ENCODE results near the gene RAB34.

RAB34 gene

GRCh38 chr17:28712705-28713415, 4.8 kb downstream of the RAB34 start:
- no peak for DNase-seq (ENCODE audit: low read depth in 2 of 3, low spot score in 1 of 3)

GRCh38 chr17:28712032-28712704, 5.5 kb downstream of the RAB34 start:
- DNase-seq (ENCODE audit: low read depth in 2 of 3, low spot score in 1 of 3): peak in 2 of 3 donors; percentile 52 to 67

DNA sequence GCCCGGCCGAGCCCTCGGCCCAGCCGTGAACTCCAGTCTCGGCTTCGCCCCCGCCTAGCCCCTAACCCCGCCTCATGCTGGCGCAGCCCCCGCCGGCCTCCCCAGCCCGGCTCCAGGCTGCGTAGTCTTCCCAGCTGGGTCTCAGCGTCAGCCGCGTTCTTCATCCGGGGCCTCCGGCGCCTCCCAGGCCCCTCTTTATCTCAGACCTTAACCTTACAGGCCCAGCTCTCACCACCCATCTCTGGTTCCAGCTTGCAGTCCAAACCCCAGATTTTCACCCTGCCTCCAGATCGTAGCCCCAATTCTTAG, 6.0 kb downstream of the RAB34 start, which contains the start of gene PROCA1:
TSS of gene PROCA1 (minus strand) at position 166 of the 309 bp plus-strand sequence. CDS start 228 bp downstream, outside the sequence.
- DNase-seq (ENCODE audit: low read depth in 2 of 3, low spot score in 1 of 3): peak in 1 of 3 donors; percentile 32

DNA sequence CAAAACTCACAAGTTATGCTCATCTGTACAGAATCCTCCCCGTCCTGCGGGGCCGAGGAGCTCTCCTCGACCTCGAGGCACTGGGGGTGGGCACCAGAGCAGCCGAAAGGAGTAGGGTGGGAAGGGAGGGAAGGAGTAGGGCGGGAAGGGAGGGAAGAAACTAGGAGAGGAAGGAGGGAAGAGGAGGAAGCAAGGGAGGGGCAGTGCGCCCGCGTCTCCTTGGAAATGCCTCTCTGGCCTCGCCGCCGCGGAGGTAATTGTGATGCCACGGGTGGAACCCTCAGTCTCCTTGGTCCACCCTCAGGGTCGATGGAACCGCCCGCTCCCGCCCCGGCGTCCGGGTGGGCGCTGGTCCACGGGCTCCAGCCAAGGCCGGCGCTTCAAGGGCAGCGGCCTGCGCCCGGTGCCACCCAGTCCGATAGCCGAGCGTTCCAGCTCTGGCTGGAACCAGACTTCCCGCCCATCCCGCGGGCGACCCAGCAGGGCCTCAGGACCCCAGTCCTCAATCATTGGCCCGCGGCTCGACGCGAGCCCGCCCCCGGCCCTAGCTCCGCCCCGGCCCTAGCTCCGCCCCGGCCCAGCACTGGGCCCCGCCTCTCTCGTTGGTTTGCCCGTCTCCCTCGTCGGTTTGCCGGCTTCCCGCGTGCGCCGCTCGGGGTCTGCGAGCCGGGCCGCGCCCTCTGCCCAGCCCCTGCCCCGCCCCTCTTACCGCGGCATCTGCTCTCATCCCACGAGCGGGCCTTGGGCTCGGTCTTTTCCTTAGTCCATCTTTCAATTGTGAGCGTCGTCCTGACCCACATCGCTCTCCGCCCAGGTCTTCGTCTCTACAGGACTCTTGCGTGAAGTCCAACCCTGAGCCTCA, 6.6 kb downstream of the RAB34 start:
- DNase-seq (ENCODE audit: low read depth in 2 of 3, low spot score in 1 of 3): peak; percentile 84 to 92 (median 89)

DNA sequence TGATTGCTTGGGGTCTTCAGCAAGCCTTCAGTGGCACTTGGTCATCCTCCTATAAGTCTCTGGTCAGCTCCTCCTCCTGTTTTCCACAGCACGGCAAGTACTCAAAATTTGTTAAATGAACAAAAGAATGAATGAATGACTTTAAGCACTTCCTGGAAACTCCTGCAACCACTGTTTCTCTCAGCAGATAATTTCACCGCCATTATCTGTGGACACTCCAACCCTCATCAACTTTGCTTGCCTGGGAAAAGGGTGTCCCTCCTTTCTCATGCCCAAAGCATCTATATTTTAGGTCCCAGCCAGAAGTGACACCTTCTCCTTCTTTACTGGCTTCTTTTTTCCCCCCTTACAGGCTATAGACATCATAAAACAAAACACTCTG, 10.3 kb downstream of the RAB34 start:
- no peak for DNase-seq (ENCODE audit: low read depth in 2 of 3, low spot score in 1 of 3)

DNA sequence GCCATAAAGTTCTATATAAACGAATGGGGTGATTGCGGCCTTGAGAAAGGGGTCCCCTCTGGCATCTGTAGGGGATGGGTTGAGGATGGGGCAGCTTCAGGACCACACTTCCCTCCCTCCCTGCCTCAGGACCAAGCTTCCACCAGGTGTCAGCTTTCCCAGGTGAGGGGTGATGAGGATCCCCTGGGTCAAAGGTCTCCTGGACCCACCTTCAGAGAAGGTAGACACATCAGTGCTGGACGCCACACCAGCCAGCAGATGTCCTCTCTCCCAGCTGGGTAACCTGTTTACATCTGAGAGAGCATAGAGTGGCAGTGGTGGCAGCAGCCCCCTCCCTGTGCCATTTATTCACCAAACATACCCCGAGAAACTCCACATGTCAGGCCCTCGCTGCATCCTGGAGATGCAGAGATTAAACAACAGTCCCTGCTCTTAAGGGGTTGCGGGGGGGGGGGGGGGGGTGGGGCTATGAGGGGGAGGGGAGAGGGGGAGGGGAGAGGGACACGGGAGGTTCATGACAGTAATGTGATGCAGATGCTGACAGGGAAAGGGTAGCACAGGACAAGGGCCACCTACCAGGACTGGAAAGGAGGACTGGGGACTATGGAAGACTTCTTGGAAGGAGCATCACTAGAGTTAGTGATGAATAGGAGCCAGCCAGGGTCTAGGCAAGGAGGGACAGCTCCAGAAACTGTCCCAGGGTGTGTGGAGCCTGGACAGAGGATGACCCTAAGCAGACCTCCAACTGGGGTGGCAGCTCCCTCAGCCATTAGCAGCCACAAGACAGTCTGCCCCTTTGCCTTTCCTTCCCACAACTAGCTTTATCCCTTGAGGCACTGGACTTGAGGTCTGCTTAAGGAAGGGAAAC, 11.0 kb downstream of the RAB34 start:
- DNase-seq (ENCODE audit: low read depth in 2 of 3, low spot score in 1 of 3): no peak

- no peak for DNase-seq (ENCODE audit: low read depth in 2 of 3, low spot score in 1 of 3)
Observed at GRCh38 chr17:28705728-28706334, 11.8 kb downstream of the RAB34 start.

DNA sequence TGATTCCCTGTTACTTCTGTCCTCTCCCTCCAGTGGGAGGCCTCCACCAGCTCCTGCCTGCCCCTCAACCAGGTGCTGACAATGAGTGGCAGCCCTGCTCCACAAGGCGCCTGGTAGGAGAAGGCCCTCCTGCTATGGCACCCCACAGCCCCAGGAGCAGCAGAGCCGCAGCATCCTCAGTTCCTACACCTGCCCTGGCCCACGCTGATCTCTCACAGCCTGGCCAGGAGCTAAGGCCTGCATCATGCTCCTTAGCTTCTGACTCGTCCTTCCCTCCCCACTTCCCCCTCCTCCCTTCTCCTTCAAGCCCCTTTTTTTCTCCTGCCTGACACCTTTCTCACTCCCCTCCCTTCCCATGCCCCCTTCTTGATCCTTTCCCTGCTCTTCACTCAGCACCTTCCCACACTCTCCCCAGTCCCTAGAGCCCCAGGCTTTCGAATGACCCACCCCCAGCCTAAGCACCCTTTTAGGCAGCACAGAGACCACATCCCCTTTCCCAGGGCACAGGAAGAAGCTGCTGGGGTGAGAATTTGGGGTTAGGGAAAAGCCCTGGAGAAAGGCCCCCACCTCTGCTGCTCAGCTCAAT, 12.5 kb downstream of the RAB34 start:
- no peak for DNase-seq (ENCODE audit: low read depth in 2 of 3, low spot score in 1 of 3)

DNA sequence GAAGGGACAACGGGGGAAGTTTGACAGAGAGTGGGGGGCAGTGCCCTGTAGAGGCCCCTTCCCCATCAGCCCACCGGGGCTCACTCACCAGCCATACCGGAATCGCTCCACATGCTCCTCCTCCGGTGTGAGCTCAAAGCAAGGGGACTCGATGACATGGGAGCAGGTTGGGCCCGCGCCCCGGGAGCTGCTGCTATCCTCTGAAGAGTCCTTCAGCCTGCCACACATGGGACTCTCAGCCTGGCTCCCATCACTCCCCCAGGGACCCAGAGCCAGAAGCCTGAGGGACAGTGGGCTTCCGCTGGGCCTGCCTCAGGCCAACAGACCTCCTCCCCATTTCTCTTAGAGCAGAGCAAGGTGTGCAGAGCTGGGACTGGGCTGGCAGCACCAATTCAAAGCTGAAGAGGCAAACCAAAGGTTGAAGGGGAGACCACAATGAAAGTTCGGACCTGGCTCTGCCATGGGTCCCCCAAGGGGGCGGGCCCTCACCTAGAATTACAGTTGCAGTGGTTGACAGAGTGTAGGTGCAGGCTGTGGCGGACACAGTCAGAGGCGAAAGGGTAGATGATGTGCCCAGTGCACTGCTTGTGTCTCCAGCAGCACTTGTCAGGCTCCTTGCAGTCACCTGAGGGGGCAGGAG, 13.3 kb downstream of the RAB34 start:
- DNase-seq (ENCODE audit: low read depth in 2 of 3, low spot score in 1 of 3): no peak

DNA sequence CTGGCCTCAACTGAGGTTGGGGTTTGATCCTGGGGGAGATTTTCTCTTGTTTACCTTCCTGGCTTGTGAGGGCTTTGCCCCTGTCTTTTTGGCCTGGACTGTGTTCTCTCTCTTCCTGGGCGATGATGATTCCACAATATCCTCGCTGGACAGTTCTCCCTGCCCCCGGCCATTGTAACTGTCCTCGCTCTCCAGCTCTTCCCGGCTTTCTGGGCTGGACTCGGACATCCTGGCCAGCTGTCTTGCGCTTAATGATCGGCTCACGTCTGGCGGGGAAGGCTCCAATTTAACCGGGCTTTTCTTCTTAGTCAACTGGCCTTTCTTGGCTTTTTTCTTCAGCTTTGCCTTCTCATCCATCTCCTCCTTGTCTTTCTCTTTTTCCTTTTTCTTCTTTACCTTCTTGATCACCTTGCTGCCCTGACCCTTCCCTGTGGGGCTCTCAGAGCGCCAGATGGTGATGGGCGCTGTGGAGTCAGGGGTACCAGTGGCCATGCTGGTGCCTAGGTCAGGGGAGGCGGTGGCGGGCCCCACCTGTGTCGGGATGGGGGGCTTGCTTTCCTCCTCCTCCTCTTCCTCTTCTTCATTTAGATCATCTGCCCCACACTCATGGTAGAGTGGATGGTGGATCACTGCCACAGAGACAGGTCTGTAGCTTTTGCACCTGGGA, 14.0 kb downstream of the RAB34 start:
- no peak for DNase-seq (ENCODE audit: low read depth in 2 of 3, low spot score in 1 of 3)

GRCh38 chr17:28702752-28703150, 14.9 kb downstream of the RAB34 start:
- DNase-seq (ENCODE audit: low read depth in 2 of 3, low spot score in 1 of 3): no peak

GRCh38 chr17:28702026-28702751, 15.5 kb downstream of the RAB34 start:
- DNase-seq (ENCODE audit: low read depth in 2 of 3, low spot score in 1 of 3): no peak

DNA sequence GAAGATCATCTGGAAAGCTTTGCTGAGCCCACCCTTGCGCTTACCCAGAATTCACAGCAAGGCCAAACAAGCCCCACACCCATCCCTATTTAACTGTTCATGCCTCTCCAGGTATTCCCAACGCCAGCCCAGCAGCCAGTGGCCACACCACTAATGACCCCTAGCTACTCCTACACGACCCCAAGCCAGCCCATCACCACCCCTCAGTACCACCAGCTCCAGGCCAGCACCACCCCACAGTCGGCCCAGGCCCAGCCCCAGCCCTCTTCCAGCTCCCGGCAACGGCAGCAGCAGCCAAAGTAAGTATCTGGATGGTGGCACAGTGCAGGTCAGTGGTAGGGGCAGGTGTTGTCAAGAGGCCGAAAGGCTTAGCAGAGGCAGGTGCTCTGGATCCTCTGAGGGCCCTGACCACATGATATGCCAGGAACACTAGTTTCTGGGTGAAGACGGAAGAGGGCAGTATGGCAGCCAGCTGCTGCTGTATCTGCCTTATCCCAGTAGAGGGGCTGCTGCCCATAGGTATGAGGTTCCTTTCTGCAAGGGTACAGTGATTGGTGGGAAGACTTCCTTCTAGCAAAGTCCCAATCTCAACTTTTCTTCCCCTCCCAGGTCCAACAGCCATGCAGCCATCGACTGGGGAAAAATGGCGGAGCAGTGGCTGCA, 16.7 kb downstream of the RAB34 start:
- no peak for DNase-seq (ENCODE audit: low read depth in 2 of 3, low spot score in 1 of 3)

DNA sequence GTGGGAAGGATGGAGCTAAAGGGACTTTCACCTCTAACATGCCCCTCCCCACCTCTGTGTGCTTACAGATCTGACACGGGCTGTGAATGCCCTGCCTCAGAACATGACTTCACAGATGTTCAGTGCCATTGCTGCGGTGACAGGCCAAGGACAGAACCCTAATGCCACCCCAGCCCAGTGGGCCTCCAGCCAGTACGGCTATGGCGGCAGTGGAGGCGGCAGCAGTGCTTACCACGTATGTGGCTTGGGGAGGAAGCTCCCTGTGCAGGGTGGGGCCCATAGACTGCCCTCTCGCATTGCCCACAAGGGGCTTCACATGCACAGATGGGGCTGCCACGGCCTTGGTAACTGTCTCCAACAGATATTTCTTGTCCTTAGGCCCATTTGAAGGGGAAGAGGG, 17.4 kb downstream of the RAB34 start:
- no peak for DNase-seq (ENCODE audit: low read depth in 2 of 3, low spot score in 1 of 3)

DNA sequence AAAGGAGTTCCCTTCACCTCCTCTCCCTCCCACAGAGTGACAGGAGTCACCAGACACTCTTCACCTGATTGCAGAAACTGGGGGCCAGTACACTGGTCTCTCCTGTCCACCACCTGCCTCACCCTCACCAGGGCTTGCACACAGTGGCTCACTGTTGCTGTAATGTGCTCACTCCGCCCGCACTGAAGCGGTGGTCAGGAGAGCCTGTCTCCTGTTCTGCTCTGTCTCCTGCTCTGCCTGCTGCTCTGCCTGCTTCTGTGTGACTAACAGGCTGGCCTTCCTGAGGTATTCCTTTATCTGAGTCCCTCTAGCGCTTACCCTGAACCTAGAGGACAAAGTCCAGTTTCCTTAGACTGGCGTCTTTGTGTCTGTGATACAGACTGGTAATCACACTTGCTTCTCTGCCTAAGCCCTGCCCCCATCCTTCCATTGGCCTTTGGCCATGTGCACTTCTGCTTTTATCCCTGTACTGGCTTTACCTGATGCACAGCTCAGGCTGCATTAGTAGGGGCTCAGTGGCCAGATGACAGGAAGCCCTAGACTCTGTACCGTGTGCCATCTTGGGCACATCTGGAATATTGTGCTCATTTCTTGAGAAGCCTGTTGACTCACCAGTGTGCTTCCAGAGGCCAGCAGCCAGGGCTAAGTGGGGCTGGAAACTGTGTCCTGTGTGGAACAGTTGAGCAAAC, 19.3 kb downstream of the RAB34 start:
- no peak for DNase-seq (ENCODE audit: low read depth in 2 of 3, low spot score in 1 of 3)

GRCh38 chr17:28693869-28694268, 23.8 kb downstream of the RAB34 start:
- DNase-seq (ENCODE audit: low read depth in 2 of 3, low spot score in 1 of 3): no peak

- DNase-seq (ENCODE audit: low read depth in 2 of 3, low spot score in 1 of 3): no peak
Observed at GRCh38 chr17:28689011-28689410, 28.7 kb downstream of the RAB34 start.

Measured in stimulated activated CD4-positive, alpha-beta T cell treated with anti-CD3 and anti-CD28 coated beads, Interleukin-12 subunit alpha, Interleukin-12 subunit beta, amount 100 ng/mL, for 48 hours (primary cell).